GM12878 (cell line): ENCODE measurements around the gene KIAA0825.

Source experiments
- ATF7 ChIP-seq: fragments of 450-650 bp; IDR thresholded peaks from 2 replicates; pipeline ENCODE4 v1.6.1; 2016; ENCODE audit warnings: low read depth, mild to moderate bottlenecking
- ETV6 ChIP-seq, 2 experiments: fragments of 450-650 bp in 1 of 2; IDR thresholded peaks in 1 of 2; conservative IDR thresholded peaks in 1 of 2; 2 replicates each; pipeline ENCODE4 v1.6.1; 2014; ENCODE audit warnings: antibody characterized with exemption in 1 of 2, borderline replicate concordance in 1 of 2, low read depth in 1 of 2, mild to moderate bottlenecking in 1 of 2, moderate library complexity in 1 of 2
- EZH2 ChIP-seq: IDR thresholded peaks from 2 replicates; pipeline ENCODE4 v1.6.1; 2012; ENCODE audit warnings: low read depth, mild to moderate bottlenecking, control low read depth, inconsistent platforms, low read length, borderline replicate concordance; ENCODE audit not compliant: control insufficient read depth
- KDM1A ChIP-seq: fragments of 200-600 bp; sonication (generic); IDR thresholded peaks from 2 replicates; pipeline ENCODE4 v1.6.1; 2016; ENCODE audit warnings: borderline replicate concordance
- POLR2A ChIP-seq: IDR thresholded peaks from 2 replicates; pipeline ENCODE4 v1.6.1; 2011; ENCODE audit warnings: low read depth, mild to moderate bottlenecking, low read length
- POLR2AphosphoS5 ChIP-seq: IDR thresholded peaks from 2 replicates; pipeline ENCODE4 v1.6.1; 2011; ENCODE audit warnings: mild to moderate bottlenecking, low read length, inconsistent platforms
- SMC3 ChIP-seq: IDR thresholded peaks from 2 replicates; pipeline ENCODE4 v1.6.1; 2011; ENCODE audit warnings: low read length, improper control_type of control experiment, borderline replicate concordance
- SUZ12 ChIP-seq: fragments of 200-600 bp; sonication (generic); IDR thresholded peaks from one replicate; pipeline ENCODE4 v1.6.1; 2018; ENCODE audit warnings: antibody characterized with exemption, mild to moderate bottlenecking; ENCODE audit not compliant: unreplicated experiment
- YY1 ChIP-seq: IDR thresholded peaks from 2 replicates; pipeline ENCODE4 v1.6.1; 2011; ENCODE audit warnings: low read depth, mild to moderate bottlenecking, low read length
- ZNF217 ChIP-seq: fragments of 450-650 bp; IDR thresholded peaks from 2 replicates; pipeline ENCODE4 v1.6.1; 2017; ENCODE audit warnings: antibody characterized with exemption, mild to moderate bottlenecking
- ZNF24 ChIP-seq: fragments of 450-650 bp; IDR thresholded peaks from 2 replicates; pipeline ENCODE4 v1.6.1; 2017; ENCODE audit warnings: antibody characterized with exemption, mild to moderate bottlenecking
- TF ChIP-seq, protein P1 (sequence below): fragments of 450-650 bp; formaldehyde crosslinking; IDR thresholded peaks from 2 replicates; pipeline ENCODE4 v1.4.0; 2020; ENCODE audit warnings: mild to moderate bottlenecking, moderate library complexity
- TF ChIP-seq, protein P2 (sequence below), 3 experiments: IDR thresholded peaks in 2 of 3; conservative IDR thresholded peaks in 1 of 3; 2 replicates each; pipeline ENCODE4 v1.5.1; 2011; ENCODE audit warnings: low read depth in 3 of 3, low read length in 3 of 3, mild to moderate bottlenecking in 3 of 3, control low read depth in 2 of 3, moderate library complexity in 2 of 3, inconsistent platforms in 1 of 3, mixed read lengths in 1 of 3; ENCODE audit not compliant: control insufficient read depth in 2 of 3, insufficient read depth in 1 of 3; ENCODE audit errors: extremely low read depth in 1 of 3
- TF ChIP-seq, protein P3 (sequence below): fragments of 450-650 bp; IDR thresholded peaks from 2 replicates; pipeline ENCODE4 v1.6.1; 2016; ENCODE audit warnings: mild to moderate bottlenecking, moderate library complexity, borderline replicate concordance

DNA sequence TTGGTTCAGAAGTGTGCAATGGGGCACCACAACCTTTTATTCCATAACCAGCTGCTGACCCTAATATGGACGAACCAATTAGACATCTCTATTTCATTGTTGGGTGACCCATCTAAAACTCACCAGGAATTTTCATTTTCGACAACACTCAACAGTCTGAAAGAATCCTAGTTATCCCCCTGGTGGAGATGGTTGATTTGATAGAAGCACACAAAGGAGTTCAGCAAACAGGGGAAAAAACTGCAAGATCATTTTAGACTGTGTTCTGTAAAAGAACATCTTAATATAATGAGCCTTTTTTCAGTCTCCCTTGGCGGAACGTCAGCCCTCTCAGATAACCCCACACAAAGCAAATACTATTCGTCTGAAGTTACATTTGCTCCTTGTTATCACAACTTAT, 367.4 kb downstream of the KIAA0825 start:
- TF ChIP-seq ETV6 (conservative IDR thresholded peaks at IDR 0.05 in 1 of 2, IDR thresholded peaks at IDR 0.05 in 1 of 2; ENCODE audit: borderline replicate concordance in 1 of 2, low read depth in 1 of 2) (no peak), SUZ12 (no peak), EZH2 (no peak), ZNF217 (no peak), POLR2A (no peak), POLR2AphosphoS5 (no peak), KDM1A (no peak), YY1 (no peak), SMC3 (no peak), ZNF24 (no peak), ATF7 (no peak)
- TF ChIP-seq, protein P1, sequence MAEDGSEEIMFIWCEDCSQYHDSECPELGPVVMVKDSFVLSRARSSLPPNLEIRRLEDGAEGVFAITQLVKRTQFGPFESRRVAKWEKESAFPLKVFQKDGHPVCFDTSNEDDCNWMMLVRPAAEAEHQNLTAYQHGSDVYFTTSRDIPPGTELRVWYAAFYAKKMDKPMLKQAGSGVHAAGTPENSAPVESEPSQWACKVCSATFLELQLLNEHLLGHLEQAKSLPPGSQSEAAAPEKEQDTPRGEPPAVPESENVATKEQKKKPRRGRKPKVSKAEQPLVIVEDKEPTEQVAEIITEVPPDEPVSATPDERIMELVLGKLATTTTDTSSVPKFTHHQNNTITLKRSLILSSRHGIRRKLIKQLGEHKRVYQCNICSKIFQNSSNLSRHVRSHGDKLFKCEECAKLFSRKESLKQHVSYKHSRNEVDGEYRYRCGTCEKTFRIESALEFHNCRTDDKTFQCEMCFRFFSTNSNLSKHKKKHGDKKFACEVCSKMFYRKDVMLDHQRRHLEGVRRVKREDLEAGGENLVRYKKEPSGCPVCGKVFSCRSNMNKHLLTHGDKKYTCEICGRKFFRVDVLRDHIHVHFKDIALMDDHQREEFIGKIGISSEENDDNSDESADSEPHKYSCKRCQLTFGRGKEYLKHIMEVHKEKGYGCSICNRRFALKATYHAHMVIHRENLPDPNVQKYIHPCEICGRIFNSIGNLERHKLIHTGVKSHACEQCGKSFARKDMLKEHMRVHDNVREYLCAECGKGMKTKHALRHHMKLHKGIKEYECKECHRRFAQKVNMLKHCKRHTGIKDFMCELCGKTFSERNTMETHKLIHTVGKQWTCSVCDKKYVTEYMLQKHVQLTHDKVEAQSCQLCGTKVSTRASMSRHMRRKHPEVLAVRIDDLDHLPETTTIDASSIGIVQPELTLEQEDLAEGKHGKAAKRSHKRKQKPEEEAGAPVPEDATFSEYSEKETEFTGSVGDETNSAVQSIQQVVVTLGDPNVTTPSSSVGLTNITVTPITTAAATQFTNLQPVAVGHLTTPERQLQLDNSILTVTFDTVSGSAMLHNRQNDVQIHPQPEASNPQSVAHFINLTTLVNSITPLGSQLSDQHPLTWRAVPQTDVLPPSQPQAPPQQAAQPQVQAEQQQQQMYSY: no peak
- TF ChIP-seq, protein P2, sequence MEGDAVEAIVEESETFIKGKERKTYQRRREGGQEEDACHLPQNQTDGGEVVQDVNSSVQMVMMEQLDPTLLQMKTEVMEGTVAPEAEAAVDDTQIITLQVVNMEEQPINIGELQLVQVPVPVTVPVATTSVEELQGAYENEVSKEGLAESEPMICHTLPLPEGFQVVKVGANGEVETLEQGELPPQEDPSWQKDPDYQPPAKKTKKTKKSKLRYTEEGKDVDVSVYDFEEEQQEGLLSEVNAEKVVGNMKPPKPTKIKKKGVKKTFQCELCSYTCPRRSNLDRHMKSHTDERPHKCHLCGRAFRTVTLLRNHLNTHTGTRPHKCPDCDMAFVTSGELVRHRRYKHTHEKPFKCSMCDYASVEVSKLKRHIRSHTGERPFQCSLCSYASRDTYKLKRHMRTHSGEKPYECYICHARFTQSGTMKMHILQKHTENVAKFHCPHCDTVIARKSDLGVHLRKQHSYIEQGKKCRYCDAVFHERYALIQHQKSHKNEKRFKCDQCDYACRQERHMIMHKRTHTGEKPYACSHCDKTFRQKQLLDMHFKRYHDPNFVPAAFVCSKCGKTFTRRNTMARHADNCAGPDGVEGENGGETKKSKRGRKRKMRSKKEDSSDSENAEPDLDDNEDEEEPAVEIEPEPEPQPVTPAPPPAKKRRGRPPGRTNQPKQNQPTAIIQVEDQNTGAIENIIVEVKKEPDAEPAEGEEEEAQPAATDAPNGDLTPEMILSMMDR (IDR thresholded peaks at IDR 0.05 in 2 of 3, conservative IDR thresholded peaks at IDR 0.05 in 1 of 3; ENCODE audit: control insufficient read depth in 2 of 3, extremely low read depth in 1 of 3, insufficient read depth in 1 of 3, low read depth in 3 of 3, low read length in 3 of 3): no peak
- TF ChIP-seq, protein P3, sequence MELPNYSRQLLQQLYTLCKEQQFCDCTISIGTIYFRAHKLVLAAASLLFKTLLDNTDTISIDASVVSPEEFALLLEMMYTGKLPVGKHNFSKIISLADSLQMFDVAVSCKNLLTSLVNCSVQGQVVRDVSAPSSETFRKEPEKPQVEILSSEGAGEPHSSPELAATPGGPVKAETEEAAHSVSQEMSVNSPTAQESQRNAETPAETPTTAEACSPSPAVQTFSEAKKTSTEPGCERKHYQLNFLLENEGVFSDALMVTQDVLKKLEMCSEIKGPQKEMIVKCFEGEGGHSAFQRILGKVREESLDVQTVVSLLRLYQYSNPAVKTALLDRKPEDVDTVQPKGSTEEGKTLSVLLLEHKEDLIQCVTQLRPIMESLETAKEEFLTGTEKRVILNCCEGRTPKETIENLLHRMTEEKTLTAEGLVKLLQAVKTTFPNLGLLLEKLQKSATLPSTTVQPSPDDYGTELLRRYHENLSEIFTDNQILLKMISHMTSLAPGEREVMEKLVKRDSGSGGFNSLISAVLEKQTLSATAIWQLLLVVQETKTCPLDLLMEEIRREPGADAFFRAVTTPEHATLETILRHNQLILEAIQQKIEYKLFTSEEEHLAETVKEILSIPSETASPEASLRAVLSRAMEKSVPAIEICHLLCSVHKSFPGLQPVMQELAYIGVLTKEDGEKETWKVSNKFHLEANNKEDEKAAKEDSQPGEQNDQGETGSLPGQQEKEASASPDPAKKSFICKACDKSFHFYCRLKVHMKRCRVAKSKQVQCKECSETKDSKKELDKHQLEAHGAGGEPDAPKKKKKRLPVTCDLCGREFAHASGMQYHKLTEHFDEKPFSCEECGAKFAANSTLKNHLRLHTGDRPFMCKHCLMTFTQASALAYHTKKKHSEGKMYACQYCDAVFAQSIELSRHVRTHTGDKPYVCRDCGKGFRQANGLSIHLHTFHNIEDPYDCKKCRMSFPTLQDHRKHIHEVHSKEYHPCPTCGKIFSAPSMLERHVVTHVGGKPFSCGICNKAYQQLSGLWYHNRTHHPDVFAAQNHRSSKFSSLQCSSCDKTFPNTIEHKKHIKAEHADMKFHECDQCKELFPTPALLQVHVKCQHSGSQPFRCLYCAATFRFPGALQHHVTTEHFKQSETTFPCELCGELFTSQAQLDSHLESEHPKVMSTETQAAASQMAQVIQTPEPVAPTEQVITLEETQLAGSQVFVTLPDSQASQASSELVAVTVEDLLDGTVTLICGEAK: no peak
